NCI-H2196 treated with DMSO at 0.1 percent for 48 hours (cell line): ENCODE data around the gene SLC47A1.
"Not testable (repeated sequence)": the region's sequence is repeated elsewhere in the genome, so short reads cannot be mapped to it uniquely, and the experiment has no call there.

Experiments used
- DNase-seq: peaks from one replicate; lab custom pipeline; 2025; ENCODE audit not compliant: unreplicated experiment; lab: John Stamatoyannopoulos, UW

Gene SLC47A1

GRCh38 chr17:19551591-19552148 lies 18.0 kb downstream of the SLC47A1 start:
- DNase-seq, result no peak

GRCh38 chr17:19553036-19553435 lies 19.4 kb downstream of the SLC47A1 start:
- DNase-seq, result no peak

GRCh38 chr17:19554393-19554792 lies 20.7 kb downstream of the SLC47A1 start:
- no peak for DNase-seq

- no peak for DNase-seq
Observed at GRCh38 chr17:19555746-19556145, 22.1 kb downstream of the SLC47A1 start.

- no peak for DNase-seq
Observed at GRCh38 chr17:19558946-19559345, 25.3 kb downstream of the SLC47A1 start.

GRCh38 chr17:19561697-19562318 lies 28.2 kb downstream of the SLC47A1 start:
- DNase-seq, result no peak

- DNase-seq, result no peak
Observed at GRCh38 chr17:19565817-19566575, 32.3 kb downstream of the SLC47A1 start.

GRCh38 chr17:19567216-19568015 lies 33.8 kb downstream of the SLC47A1 start:
- DNase-seq, result no peak

- DNase-seq, result no peak
Observed at GRCh38 chr17:19568016-19568350, 34.3 kb downstream of the SLC47A1 start.

GRCh38 chr17:19569785-19570543 lies 36.3 kb downstream of the SLC47A1 start:
- no peak for DNase-seq

GRCh38 chr17:19570544-19571062 lies 36.9 kb downstream of the SLC47A1 start:
- no peak for DNase-seq

- DNase-seq, result no peak
Observed at GRCh38 chr17:19573075-19573474, 39.4 kb downstream of the SLC47A1 start.

- DNase-seq, result no peak
Observed at GRCh38 chr17:19574956-19575355, 41.3 kb downstream of the SLC47A1 start.

GRCh38 chr17:19578545-19578944 lies 44.9 kb downstream of the SLC47A1 start:
- no peak for DNase-seq

- no peak for DNase-seq
Observed at GRCh38 chr17:19579192-19579761, 45.6 kb downstream of the SLC47A1 start.

GRCh38 chr17:19579867-19580565 lies 46.4 kb downstream of the SLC47A1 start:
- DNase-seq, result no peak

- DNase-seq, result not testable (repeated sequence)
Observed at GRCh38 chr17:19580566-19580920, 46.9 kb downstream of the SLC47A1 start.

GRCh38 chr17:19582152-19582551 lies 48.5 kb downstream of the SLC47A1 start:
- not testable (repeated sequence) for DNase-seq

- no peak for DNase-seq
Observed at GRCh38 chr17:19583871-19584270, 50.2 kb downstream of the SLC47A1 start.

- DNase-seq, result no peak
Observed at GRCh38 chr17:19590451-19590850, 56.8 kb downstream of the SLC47A1 start.
